Measurements from ENCODE around the gene DPP6. TPM values are rescaled to one million over a fixed set of nuclear protein-coding genes. Genes with fewer than 3 reads are reported as not detected.

The DPP6 gene
- polyA plus RNA-seq, 1 of the 3 experiments (the other 2 are of a cell fraction) = not detected

DNA sequence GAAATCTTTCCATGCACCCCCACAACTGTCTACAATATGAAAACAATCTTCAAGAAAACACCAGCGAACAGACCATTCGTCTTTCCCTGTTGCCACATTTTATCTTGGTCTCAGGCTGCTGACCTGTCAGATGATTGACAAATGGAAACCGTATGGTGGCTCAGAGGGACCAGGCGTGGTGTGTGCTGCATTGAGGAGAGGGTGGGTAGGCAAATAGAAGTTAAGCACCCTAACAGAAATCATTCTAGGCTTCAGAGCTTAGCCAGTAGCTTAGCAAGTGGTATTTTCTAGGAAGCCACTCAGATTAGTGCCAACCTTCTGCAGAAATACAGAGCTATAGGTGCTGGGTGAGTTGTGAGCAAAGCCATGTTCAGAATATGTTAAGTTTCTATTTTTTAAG is 114.9 kb downstream of the DPP6 start (continued):
- TF ChIP-seq RXRA (IDR thresholded peaks at IDR 0.05; ENCODE audit: borderline replicate concordance, low read depth) = no peak

DNA sequence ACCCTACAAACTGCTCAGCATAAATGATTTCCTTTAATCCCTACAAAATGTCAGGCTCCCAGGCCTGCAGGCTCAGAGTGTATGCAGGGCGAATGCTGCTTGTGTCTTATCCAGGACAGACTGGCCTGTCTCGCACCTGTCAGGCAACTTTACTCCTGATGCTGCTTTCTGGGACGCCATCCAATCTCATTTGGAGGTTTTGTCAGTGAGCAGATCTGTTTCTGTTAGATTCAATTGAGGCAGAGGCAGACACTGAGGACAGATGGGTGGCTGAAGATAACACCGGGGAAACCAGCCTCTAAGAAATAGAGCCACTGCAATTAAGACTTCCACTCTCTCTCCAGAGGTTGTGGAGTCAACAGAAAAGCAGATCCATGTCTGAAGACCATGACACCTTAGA is 115.6 kb downstream of the DPP6 start:
- H2AFZ ChIP-seq (ENCODE audit: low read depth) = no peak overlapping the region
- no peak overlapping the region for H3K4me2 ChIP-seq
- ChIA-PET CTCF (interaction anchor here (0.5 to 1.7 kb wide), 3 partner anchors 14 to 336 kb away, joined by 3 to 10 read pairs (median 3); no protein-coding TSS in a partner anchor), POLR2A (no interaction called here)
- peak overlapping the region in 1 of 2 experiments; percentile 99; a peak in 2 of 4 replicates for H3K27ac ChIP-seq (ENCODE audit: low read depth in 2 of 2, low read length in 1 of 2)
- H3K9ac ChIP-seq = no peak overlapping the region
- H3K4me3 ChIP-seq (ENCODE audit: low read depth in 2 of 2, low read length in 1 of 2) = no peak overlapping the region
- no peaks in the 10 kb centered on the region for H3K27me3 ChIP-seq (ENCODE audit: insufficient read depth)
- H3F3A ChIP-seq (replicated peaks; ENCODE audit: insufficient read depth) = no peaks in the 10 kb centered on the region
- 0% methylated on average over 4 of the region's 4 CpGs for WGBS (ENCODE audit: low lambda C conversion rate)
- H3K4me1 ChIP-seq (ENCODE audit: control insufficient read depth in 1 of 2, insufficient read depth in 2 of 2, low read depth in 1 of 2, low read length in 1 of 2) = peaks cover 0 to 28% of the 10 kb centered on the region in 2 experiments; a peak in 2 of 4 replicates
- no peaks in the 10 kb centered on the region for H3K79me2 ChIP-seq (ENCODE audit: insufficient read depth)
- H3K36me3 ChIP-seq (replicated peaks in 1 of 2; ENCODE audit: control insufficient read depth in 1 of 2, insufficient read depth in 2 of 2, low read length in 1 of 2) = no peaks in the 10 kb centered on the region
- DNase-seq = peak; percentile 68
- no peaks in the 10 kb centered on the region for H4K20me1 ChIP-seq (ENCODE audit: insufficient read depth)
- H3K9me3 ChIP-seq = 0 out of 2 replicates have a peak, but pooled peaks cover 3% of the 10 kb centered on the region
- H3K9me2 ChIP-seq = no peaks in the 10 kb centered on the region
- TF ChIP-seq MEF2A (IDR thresholded peaks at IDR 0.05; ENCODE audit: borderline replicate concordance, low read depth) (no peak), FOXM1 (IDR thresholded peaks at IDR 0.05; ENCODE audit: low read depth) (no peak), YY1 (IDR thresholded peaks at IDR 0.05; ENCODE audit: low read depth) (no peak), GATA2 (CRISPR knock-in tag; IDR thresholded peaks at IDR 0.05) (peak; percentile 100), EP300 (IDR thresholded peaks at IDR 0.05; ENCODE audit: borderline replicate concordance in 1 of 2, low read depth in 1 of 2, low read length in 1 of 2) (peak in 1 of 2 experiments; percentile 95; a peak in 2 of 4 replicates), SIN3A (IDR thresholded peaks at IDR 0.05; ENCODE audit: borderline replicate concordance, low read depth, low read length) (no peak), RCOR1 (IDR thresholded peaks at IDR 0.05; ENCODE audit: low read length) (peak; percentile 90), GABPA (IDR thresholded peaks at IDR 0.05; ENCODE audit: low read depth) (no peak), TCF12 (IDR thresholded peaks at IDR 0.05) (no peak), SMC3 (IDR thresholded peaks at IDR 0.05; ENCODE audit: low read depth, low read length) (no peak), RXRA (IDR thresholded peaks at IDR 0.05; ENCODE audit: borderline replicate concordance, low read depth) (no peak), CHD2 (IDR thresholded peaks at IDR 0.05; ENCODE audit: low read length, partially characterized antibody) (peak; percentile 91), FOSL2 (IDR thresholded peaks at IDR 0.05; ENCODE audit: borderline replicate concordance, low read depth) (no peak), EZH2phosphoT487 (IDR thresholded peaks at IDR 0.05; ENCODE audit: borderline replicate concordance, low read depth) (no peak), TEAD4 (IDR thresholded peaks at IDR 0.05; ENCODE audit: borderline replicate concordance, insufficient read depth) (no peak), NRF1 (IDR thresholded peaks at IDR 0.05; ENCODE audit: low read depth, low read length) (no peak), MXI1 (IDR thresholded peaks at IDR 0.05; ENCODE audit: low read depth, low read length) (peak; percentile 77; the same call in 1 of the 2 replicates), FOXJ3 (CRISPR knock-in tag; IDR thresholded peaks at IDR 0.05) (peak; percentile 99), ELF1 (IDR thresholded peaks at IDR 0.05) (no peak), RAD21 (IDR thresholded peaks at IDR 0.05; ENCODE audit: low read length) (peak; percentile 42; the same call in 1 of the 2 replicates), JUND (IDR thresholded peaks at IDR 0.05) (no peak)
- TF ChIP-seq, protein P1, sequence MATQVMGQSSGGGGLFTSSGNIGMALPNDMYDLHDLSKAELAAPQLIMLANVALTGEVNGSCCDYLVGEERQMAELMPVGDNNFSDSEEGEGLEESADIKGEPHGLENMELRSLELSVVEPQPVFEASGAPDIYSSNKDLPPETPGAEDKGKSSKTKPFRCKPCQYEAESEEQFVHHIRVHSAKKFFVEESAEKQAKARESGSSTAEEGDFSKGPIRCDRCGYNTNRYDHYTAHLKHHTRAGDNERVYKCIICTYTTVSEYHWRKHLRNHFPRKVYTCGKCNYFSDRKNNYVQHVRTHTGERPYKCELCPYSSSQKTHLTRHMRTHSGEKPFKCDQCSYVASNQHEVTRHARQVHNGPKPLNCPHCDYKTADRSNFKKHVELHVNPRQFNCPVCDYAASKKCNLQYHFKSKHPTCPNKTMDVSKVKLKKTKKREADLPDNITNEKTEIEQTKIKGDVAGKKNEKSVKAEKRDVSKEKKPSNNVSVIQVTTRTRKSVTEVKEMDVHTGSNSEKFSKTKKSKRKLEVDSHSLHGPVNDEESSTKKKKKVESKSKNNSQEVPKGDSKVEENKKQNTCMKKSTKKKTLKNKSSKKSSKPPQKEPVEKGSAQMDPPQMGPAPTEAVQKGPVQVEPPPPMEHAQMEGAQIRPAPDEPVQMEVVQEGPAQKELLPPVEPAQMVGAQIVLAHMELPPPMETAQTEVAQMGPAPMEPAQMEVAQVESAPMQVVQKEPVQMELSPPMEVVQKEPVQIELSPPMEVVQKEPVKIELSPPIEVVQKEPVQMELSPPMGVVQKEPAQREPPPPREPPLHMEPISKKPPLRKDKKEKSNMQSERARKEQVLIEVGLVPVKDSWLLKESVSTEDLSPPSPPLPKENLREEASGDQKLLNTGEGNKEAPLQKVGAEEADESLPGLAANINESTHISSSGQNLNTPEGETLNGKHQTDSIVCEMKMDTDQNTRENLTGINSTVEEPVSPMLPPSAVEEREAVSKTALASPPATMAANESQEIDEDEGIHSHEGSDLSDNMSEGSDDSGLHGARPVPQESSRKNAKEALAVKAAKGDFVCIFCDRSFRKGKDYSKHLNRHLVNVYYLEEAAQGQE (IDR thresholded peaks at IDR 0.05; ENCODE audit: low read depth, low read length) = no peak
- TF ChIP-seq, protein P2, sequence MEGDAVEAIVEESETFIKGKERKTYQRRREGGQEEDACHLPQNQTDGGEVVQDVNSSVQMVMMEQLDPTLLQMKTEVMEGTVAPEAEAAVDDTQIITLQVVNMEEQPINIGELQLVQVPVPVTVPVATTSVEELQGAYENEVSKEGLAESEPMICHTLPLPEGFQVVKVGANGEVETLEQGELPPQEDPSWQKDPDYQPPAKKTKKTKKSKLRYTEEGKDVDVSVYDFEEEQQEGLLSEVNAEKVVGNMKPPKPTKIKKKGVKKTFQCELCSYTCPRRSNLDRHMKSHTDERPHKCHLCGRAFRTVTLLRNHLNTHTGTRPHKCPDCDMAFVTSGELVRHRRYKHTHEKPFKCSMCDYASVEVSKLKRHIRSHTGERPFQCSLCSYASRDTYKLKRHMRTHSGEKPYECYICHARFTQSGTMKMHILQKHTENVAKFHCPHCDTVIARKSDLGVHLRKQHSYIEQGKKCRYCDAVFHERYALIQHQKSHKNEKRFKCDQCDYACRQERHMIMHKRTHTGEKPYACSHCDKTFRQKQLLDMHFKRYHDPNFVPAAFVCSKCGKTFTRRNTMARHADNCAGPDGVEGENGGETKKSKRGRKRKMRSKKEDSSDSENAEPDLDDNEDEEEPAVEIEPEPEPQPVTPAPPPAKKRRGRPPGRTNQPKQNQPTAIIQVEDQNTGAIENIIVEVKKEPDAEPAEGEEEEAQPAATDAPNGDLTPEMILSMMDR (IDR thresholded peaks at IDR 0.05) = no peak
- TF ChIP-seq, protein P3, sequence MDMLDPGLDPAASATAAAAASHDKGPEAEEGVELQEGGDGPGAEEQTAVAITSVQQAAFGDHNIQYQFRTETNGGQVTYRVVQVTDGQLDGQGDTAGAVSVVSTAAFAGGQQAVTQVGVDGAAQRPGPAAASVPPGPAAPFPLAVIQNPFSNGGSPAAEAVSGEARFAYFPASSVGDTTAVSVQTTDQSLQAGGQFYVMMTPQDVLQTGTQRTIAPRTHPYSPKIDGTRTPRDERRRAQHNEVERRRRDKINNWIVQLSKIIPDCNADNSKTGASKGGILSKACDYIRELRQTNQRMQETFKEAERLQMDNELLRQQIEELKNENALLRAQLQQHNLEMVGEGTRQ (IDR thresholded peaks at IDR 0.05; ENCODE audit: borderline replicate concordance, low read depth, low read length) = no peak
- TF ChIP-seq, protein P4, sequence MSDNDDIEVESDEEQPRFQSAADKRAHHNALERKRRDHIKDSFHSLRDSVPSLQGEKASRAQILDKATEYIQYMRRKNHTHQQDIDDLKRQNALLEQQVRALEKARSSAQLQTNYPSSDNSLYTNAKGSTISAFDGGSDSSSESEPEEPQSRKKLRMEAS (IDR thresholded peaks at IDR 0.05; ENCODE audit: low read depth) = no peak
- TF ChIP-seq, protein P5, sequence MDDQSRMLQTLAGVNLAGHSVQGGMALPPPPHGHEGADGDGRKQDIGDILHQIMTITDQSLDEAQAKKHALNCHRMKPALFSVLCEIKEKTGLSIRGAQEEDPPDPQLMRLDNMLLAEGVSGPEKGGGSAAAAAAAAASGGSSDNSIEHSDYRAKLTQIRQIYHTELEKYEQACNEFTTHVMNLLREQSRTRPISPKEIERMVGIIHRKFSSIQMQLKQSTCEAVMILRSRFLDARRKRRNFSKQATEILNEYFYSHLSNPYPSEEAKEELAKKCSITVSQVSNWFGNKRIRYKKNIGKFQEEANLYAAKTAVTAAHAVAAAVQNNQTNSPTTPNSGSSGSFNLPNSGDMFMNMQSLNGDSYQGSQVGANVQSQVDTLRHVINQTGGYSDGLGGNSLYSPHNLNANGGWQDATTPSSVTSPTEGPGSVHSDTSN (IDR thresholded peaks at IDR 0.05) = no peak
